ENCODE data around the gene CABP1.

DNA sequence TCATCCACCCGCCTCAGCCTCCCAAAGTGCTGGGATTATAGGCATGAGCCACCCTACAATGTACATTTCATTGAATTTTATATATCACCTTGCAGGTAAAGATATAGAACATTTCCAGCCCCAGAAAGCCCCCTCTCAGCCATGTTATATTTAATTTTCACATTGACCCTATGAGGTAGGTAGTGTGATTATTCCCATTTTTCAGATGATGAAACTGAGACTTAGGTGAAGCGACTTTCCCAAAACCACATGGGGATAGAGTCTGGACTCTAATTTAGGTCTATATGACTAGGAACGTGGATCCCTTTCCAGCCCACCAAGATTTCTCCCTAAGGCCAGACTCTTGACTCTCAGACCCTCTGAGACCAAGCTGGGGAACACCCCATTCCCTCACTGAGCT lies 43.5 kb upstream of the CABP1 start:
- TF ChIP-seq, protein P1, sequence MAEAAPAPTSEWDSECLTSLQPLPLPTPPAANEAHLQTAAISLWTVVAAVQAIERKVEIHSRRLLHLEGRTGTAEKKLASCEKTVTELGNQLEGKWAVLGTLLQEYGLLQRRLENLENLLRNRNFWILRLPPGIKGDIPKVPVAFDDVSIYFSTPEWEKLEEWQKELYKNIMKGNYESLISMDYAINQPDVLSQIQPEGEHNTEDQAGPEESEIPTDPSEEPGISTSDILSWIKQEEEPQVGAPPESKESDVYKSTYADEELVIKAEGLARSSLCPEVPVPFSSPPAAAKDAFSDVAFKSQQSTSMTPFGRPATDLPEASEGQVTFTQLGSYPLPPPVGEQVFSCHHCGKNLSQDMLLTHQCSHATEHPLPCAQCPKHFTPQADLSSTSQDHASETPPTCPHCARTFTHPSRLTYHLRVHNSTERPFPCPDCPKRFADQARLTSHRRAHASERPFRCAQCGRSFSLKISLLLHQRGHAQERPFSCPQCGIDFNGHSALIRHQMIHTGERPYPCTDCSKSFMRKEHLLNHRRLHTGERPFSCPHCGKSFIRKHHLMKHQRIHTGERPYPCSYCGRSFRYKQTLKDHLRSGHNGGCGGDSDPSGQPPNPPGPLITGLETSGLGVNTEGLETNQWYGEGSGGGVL (CRISPR knock-in tag; IDR thresholded peaks at IDR 0.05), result no peak
- no peak for TF ChIP-seq CREB1 (IDR thresholded peaks at IDR 0.05)
- no peak for TF ChIP-seq CREB1 (CRISPR knock-in tag; IDR thresholded peaks at IDR 0.05)
- no peak for TF ChIP-seq ZNF589 (CRISPR knock-in tag; IDR thresholded peaks at IDR 0.05; ENCODE audit: low read depth)
- no peak for TF ChIP-seq FOXJ2 (tag; IDR thresholded peaks at IDR 0.05)
- TF ChIP-seq ZNF717 (CRISPR knock-in tag; IDR thresholded peaks at IDR 0.05), result no peak
- TF ChIP-seq KDM4B (IDR thresholded peaks at IDR 0.05; ENCODE audit: borderline replicate concordance in 2 of 2, low read depth in 1 of 2), result no peak
- no peak for TF ChIP-seq BHLHE40 (IDR thresholded peaks at IDR 0.05; ENCODE audit: low read length)
- no peak for TF ChIP-seq POLR2A (conservative IDR thresholded peaks at IDR 0.05)
- no peak for TF ChIP-seq RNF2 (IDR thresholded peaks at IDR 0.05)
- TF ChIP-seq TEAD4 (IDR thresholded peaks at IDR 0.05; ENCODE audit: low read length), result no peak
- TF ChIP-seq TEAD4 (CRISPR knock-in tag; IDR thresholded peaks at IDR 0.05; ENCODE audit: borderline replicate concordance), result no peak
- TF ChIP-seq HNRNPH1 (optimal IDR thresholded peaks at IDR 0.05; ENCODE audit: low read depth, low read length), result no peak
- TF ChIP-seq, protein P2, sequence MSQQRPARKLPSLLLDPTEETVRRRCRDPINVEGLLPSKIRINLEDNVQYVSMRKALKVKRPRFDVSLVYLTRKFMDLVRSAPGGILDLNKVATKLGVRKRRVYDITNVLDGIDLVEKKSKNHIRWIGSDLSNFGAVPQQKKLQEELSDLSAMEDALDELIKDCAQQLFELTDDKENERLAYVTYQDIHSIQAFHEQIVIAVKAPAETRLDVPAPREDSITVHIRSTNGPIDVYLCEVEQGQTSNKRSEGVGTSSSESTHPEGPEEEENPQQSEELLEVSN (IDR thresholded peaks at IDR 0.05; ENCODE audit: borderline replicate concordance in 1 of 2, extremely low read depth in 1 of 2, insufficient read depth in 1 of 2, insufficient read length in 1 of 2, low read depth in 1 of 2, low read length in 1 of 2, poor library complexity in 1 of 2, severe bottlenecking in 1 of 2), result no peak
- no peak for TF ChIP-seq ZNF274 (IDR thresholded peaks at IDR 0.05; ENCODE audit: borderline replicate concordance, low read depth, low read length)
- TF ChIP-seq SRSF7 (optimal IDR thresholded peaks at IDR 0.05; ENCODE audit: low read depth, low read length), result no peak
